C4-2B (cell line): ENCODE data around the gene CCDC171.

Experiments
- H3K27ac ChIP-seq: fragments of 450-650 bp; 2 replicates; pipeline ENCODE4 v1.5.1; 2017
- CTCF ChIP-seq: fragments of 450-650 bp; conservative IDR thresholded peaks from 2 replicates; pipeline ENCODE4 v1.5.1; 2017; ENCODE audit warnings: mild to moderate bottlenecking
- ZFX ChIP-seq: fragments of 450-650 bp; IDR thresholded peaks from 2 replicates; pipeline ENCODE4 v1.6.1; 2017

The CCDC171 gene

GRCh38 chr9:15720861-15721260 lies 168.0 kb downstream of the CCDC171 start:
- TF ChIP-seq CTCF (no peak), ZFX (no peak)
- H3K27ac ChIP-seq = no peak overlapping the region

- TF ChIP-seq CTCF (no peak), ZFX (no peak)
- no peak overlapping the region for H3K27ac ChIP-seq
Measured at GRCh38 chr9:15722888-15723287, 170.0 kb downstream of the CCDC171 start.

GRCh38 chr9:15724016-15724415 lies 171.2 kb downstream of the CCDC171 start:
- no peak overlapping the region for H3K27ac ChIP-seq
- TF ChIP-seq CTCF (no peak), ZFX (no peak)

- H3K27ac ChIP-seq = no peak overlapping the region
- TF ChIP-seq ZFX (no peak), CTCF (no peak)
Measured at GRCh38 chr9:15724612-15725011, 171.8 kb downstream of the CCDC171 start.

GRCh38 chr9:15725953-15726352 lies 173.1 kb downstream of the CCDC171 start:
- H3K27ac ChIP-seq = no peak overlapping the region
- no peak for TF ChIP-seq ZFX
- TF ChIP-seq CTCF = no peak

- no peak for TF ChIP-seq ZFX
- no peak overlapping the region for H3K27ac ChIP-seq
Measured at GRCh38 chr9:15729507-15729906, 176.7 kb downstream of the CCDC171 start.

- no peak overlapping the region for H3K27ac ChIP-seq
- TF ChIP-seq ZFX (no peak), CTCF (no peak)
Measured at GRCh38 chr9:15735083-15735857, 182.4 kb downstream of the CCDC171 start.

- TF ChIP-seq ZFX (no peak), CTCF (no peak)
- no peak overlapping the region for H3K27ac ChIP-seq
Measured at GRCh38 chr9:15736569-15736968, 183.7 kb downstream of the CCDC171 start.
